ENCODE data around the gene PCDHAC2.
A peak's percentile ranks its signal among the peaks of the same experiment; 100 is the strongest.

PCDHAC2 gene, protein sequence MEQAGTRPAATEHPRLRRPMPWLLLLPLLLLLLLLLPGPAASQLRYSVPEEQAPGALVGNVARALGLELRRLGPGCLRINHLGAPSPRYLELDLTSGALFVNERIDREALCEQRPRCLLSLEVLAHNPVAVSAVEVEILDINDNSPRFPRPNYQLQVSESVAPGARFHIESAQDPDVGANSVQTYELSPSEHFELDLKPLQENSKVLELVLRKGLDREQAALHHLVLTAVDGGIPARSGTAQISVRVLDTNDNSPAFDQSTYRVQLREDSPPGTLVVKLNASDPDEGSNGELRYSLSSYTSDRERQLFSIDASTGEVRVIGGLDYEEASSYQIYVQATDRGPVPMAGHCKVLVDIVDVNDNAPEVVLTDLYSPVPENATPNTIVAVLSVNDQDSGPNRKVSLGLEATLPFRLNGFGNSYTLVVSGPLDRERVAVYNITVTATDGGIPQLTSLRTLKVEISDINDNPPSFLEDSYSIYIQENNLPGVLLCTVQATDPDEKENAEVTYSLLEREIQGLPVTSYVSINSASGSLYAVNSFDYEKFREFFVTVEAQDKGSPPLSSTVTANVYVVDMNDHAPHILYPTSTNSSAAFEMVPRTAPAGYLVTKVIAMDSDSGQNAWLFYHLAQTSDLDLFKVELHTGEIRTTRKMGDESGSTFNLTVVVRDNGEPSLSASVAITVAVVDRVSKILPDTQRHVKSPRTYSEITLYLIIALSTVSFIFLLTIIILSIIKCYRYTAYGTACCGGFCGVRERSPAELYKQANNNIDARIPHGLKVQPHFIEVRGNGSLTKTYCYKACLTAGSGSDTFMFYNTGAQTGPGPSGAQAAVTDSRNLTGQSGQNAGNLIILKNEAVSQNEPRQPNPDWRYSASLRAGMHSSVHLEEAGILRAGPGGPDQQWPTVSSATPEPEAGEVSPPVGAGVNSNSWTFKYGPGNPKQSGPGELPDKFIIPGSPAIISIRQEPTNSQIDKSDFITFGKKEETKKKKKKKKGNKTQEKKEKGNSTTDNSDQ

DNA sequence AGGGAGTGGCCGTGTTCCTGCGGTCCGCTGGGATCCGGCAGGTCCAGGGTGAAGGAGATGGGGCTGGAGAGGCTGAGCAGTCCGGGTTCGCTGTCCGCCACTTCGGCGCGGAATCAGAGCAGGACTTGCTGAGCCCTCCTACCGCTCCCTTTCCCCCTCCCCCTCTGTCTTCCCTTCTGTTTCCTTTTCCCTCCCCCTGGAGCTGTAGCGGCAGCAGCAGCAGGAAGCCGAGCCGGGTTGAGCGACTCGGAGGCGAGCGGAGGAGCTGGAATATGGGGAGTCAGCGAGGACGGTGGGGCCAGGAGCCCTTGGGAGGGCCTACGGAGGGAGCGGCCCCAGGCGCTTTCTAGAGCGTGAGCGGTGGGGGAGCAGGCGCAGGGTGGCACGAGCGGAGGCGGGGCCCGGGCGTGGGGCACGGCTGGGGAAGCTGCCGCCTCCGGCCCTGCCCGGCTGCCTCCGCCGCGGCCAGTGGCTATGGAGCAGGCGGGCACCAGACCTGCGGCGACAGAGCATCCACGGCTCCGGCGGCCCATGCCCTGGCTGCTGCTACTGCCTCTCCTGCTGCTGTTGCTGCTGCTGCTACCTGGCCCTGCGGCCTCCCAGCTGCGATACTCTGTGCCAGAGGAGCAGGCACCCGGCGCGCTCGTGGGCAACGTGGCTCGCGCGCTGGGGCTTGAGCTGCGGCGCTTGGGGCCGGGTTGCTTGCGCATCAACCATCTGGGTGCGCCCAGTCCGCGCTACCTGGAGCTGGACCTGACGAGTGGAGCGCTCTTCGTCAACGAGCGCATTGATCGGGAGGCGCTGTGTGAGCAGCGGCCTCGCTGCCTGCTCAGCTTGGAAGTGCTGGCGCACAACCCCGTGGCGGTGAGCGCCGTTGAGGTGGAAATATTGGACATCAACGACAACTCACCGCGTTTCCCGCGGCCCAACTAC is at the start of gene PCDHAC2:
TSS of gene PCDHAC2 (plus strand) at position 184 of the 933 bp plus-strand sequence. CDS start at position 475, 291 bp downstream.
- no peak for DNase-seq (ENCODE audit: low read depth)

DNA sequence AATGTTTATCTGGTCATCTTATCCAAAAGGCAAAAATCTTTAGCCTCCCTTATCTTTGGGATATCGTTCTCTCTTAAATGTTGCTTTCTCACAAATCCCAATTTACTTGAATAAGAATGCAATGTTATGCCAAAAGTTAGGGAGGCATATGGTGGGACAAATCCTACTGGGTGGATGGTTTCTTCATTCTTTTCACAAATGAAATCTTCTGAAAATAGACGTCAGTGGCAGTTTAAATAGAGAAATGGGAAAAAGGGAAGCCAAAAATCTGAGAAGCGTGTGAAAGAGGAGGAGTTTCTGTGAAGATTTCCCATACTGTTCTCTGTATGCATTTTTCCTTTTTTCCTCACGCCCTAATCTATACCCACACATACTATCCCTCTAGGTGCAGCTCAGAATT is 42.7 kb upstream of the PCDHAC2 start:
- DNase-seq (ENCODE audit: low read depth), result no peak

DNA sequence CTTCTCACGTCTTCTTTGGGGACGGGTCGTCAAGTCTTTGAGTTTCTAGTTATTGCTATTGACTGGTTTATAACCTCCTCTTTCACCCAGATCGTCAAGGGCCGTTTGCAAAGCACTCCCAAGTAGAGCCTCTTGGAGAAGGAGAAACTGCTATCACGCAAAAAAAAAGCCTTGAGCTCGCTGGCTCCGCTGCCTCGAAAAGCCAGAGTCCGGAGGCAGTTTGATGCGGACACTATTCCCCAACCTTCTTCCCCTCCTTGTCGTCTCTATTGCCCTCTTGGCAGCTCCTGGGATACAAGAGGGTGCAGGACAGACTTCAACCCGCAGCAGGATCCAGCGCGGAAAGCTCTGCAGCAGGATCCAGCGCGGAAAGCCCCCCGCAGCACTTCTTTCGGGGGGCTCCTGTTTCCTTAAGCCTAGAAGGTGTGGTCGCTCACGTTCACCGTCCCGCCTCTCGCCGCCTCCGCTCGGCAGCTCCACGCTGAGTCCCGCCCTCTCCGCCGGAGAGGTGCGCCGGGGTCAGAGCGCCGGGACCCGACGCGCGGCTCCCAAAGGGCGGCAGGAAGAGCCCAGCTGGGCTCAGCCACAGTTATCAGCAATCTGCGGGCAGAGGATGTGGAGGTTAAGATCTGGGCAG is 40.4 kb upstream of the PCDHAC2 start, which contains the start of gene PCDHAC1:
TSS of gene PCDHAC1 (plus strand) at position 494 of the 637 bp plus-strand sequence. CDS start 594 bp downstream, outside the sequence.
- DNase-seq (ENCODE audit: low read depth), result no peak

DNA sequence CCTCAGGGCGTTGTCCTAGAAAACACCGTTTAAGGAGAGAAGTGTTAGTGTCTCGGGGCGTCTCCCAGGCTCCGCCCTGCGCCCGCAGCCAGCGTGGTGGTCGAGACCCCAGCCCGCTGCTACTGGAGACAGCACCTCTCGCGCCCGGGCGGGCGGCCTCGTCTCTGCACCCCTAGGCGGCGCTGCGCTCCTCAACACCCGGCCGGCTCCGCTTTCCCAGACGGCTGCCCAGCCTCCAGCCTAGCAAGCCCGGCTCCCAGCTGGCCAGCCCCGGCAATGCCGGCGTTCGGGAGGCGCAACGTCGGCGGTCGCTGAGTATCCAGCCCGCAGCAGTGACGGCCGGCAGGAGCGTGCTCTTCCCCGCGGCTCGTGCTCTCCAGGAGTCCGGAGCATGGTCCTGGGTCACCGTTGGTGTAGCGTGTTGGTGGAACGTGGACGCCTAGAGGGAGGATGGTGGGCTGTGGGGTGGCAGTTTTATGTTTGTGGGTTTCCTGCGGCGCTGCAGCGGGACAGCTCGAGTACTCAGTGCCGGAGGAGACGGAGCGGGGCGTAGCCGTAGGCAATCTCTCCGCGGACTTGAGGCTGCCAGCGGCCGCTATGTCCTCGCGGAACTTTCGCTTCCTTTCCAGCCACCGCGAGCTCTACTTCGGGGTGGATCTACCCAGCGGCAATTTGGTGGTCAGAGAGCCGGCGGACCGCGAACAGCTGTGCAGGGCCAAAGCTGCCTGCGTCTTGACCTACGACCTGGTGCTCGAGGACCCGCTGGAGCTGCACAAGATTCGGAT is 39.6 kb upstream of the PCDHAC2 start:
- peak; percentile 4 for DNase-seq (ENCODE audit: low read depth)

DNA sequence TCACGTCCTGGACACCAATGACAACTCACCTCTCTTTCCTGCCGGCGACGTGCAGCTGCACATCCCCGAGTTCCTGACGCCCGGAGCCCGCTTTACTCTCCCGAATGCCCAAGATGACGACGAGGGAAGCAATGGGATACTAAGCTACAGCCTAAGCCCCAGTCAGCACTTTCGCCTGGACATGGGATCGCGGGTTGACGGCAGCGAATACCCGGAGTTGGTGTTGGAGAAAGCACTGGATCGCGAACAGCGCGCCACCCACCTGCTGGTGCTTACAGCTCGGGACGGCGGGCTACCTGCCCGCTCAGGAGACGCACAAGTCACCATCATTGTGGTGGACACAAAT is 39.1 kb upstream of the PCDHAC2 start:
- DNase-seq (ENCODE audit: low read depth), result no peak

DNA sequence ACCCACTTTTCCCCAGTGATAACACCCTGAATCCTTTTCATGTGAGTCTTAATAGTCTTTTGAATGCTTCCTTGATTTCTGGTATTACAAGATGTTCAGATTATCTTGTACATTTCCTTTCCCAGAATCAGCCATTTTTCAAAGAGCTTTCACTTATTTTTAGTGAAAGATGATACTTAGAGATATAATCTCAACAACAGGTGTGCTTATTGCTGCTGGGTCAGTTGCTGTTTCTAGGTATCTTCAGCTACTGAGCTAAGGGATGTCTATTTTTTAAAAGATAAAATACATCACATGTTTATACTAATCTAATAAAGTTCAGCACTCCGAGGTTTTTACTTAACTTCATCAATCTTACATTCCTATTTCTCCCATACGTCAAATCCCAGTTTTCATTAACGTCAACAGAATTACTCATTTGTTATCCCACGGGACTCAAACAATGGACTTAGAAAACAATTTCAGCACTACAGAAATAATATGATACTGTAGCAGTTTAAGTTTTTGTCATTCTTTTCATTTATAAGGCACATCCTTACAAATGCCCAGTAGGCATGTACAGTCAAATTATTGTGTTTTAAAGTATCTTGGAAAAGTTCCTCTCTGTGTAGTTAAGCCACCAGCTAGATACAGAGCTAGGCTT is 31.2 kb upstream of the PCDHAC2 start:
- no peak for DNase-seq (ENCODE audit: low read depth)

DNA sequence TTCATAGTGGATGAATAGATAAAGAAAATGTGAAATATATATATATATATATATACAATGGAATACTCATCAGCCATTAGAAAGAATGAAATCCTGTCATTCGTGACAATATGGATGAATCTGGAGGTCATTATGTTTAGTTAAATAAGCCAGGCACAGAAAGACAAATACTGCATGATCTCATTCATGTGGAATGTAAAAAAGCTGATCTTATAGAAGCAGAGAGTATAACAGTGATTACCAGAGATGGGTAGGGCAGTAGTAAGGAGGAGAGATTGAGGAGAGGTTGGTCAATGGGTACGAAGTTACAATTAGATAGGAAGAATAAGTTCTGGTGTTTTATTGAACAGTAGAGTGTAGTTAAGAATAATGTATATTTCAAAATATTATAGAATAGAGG is 19.7 kb upstream of the PCDHAC2 start:
- DNase-seq (ENCODE audit: low read depth), result no peak

DNA sequence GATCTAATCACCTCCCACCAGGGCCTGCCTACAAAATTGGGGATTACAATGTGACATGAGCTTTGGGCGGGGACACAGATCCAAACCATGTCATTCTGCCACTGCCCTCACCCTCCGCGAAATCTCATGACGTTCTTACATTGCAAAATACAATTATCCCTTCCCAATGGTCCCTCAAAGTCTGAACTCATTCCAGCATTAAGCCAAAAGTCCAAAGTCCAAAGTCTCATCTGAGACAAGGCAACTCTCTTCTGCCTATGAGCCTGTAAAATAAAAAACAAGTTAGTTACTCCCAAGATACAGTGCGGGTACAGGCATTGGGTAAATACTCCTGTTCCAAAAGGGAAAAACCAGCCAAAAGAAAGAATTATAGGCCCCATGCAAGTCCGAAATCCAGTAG is 14.6 kb upstream of the PCDHAC2 start:
- no peak for DNase-seq (ENCODE audit: low read depth)

DNA sequence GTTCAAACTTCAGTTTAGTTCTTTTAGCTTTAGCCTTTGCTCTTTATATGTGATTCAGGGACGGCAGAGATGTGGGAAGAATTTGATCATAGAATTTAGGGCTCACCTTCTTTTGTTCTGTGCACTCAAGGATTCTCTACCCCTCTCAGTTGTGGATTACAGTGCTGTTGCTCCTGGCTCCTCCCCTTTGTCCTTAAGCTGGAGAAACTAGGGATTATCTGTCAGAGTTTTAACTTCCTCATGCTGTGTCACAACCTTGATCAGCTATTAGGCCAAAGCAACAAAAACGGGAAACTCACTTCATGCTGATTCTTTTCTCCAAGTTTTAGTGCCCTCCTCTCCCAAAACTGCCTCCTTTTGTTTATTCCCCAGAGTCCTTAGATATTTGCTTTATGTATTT is 13.0 kb upstream of the PCDHAC2 start:
- DNase-seq (ENCODE audit: low read depth), result no peak

DNA sequence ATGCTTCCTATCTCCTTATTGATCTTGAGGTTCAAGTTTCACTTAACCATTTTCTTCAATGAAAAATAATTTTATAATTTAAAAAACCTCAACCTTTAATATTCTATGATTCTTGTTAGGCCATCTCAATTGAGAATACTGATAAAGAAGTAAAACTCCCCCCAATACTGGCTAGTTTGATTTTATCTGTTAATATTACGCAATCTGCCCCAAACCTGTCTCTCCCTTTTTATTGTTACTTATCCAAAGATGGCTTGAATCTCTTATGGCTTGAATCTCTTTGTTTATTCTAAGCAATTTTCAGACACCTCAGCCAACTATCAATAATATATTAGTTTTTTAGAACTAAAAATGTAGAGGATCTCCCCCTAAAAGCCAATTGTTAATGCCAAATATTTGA is 4.1 kb upstream of the PCDHAC2 start:
- no peak for DNase-seq (ENCODE audit: low read depth)

DNA sequence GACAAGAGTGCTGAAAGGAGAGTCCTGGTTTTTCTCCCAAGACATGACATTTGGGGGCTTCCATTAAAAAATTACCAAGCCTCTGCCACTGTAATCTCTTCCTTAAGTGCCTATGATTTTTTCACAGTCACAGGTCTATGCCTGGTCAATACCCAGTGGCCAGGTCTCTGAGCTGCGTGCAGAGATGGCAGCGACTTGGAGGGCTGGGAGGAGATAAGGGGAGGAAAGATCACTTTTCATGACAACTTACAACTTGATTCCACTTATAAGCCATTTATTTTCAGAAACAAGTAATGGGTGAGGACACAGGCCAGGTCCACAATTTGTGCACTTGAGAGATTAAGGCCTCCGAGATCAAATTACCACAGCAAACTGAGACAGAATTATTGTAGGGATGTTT is 1.9 kb upstream of the PCDHAC2 start:
- no peak for DNase-seq (ENCODE audit: low read depth)

DNA sequence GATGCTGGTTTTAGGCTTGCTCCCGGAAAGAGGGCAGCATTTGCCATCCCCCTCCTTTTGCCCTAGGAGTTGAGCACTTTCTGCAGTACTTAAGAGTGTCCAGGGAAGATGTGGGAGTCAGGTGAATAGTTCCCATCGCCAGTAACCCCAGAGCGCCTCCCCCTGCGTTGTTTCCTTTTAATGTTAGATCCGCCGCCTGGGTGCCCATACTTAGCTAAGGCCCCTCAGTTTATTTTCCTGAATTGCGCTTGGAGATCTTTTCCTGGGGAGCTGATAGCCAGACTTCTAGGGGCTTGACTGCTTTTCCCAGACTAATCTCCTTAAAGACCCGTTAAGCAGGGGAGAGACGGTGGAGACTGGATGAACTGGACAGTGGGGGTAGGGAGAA is 377 bp upstream of the PCDHAC2 start:
- no peak for DNase-seq (ENCODE audit: low read depth)

DNA sequence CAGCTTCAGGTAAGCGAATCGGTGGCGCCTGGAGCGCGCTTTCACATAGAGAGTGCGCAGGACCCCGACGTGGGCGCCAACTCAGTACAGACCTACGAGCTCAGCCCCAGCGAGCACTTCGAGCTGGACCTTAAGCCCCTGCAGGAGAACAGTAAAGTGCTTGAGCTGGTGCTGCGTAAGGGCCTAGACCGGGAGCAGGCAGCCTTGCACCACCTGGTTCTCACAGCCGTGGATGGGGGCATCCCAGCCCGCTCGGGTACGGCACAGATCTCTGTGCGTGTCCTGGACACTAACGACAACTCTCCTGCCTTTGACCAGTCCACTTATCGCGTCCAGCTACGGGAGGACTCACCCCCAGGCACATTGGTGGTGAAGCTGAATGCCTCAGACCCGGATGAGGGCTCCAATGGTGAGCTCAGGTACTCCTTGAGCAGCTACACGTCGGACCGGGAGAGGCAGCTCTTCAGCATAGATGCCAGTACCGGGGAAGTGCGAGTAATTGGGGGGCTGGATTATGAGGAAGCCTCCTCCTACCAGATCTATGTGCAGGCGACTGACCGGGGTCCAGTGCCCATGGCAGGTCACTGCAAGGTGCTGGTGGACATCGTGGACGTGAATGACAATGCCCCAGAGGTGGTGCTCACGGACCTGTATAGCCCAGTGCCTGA is 1.1 kb downstream of the PCDHAC2 start:
- DNase-seq (ENCODE audit: low read depth), result no peak

DNA sequence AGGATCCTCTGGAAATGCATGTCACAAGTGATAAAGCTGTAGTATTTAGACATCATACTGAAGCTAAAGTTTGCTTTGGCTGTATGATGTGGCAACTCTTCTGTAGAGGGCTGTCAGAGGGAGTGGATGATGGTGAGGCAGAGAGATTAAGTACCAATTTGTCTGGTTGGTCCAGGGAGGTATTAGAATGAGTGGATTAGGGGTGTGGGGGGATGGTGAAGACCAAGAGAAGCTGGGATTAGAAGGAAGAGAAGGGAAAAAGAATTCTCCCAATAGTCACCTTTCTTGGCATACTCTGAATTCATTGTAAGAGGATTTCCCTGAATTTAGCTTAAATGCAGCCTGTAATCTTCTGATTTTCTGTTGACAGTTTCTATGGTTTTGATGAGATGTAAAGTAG is 3.6 kb downstream of the PCDHAC2 start:
- no peak for DNase-seq (ENCODE audit: low read depth)

DNA sequence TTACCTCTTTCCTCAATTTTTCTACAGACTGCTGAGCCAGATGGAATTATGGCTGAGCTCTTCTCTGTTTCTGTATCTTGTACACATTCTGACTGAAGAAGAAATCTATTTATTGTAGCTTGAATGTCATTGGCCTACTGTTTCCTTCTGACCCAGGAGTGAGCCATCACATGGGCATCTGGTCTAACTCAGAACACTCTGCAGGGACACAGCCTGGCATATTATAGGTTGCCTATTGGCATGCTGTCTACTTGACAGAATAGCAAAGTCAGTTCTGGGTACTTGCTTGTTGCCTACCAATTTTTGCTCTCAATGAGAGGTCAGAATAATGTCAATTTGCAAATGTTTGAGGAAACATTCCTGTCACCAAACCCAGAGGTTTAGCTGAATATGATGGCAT is 7.3 kb downstream of the PCDHAC2 start:
- no peak for DNase-seq (ENCODE audit: low read depth)

DNA sequence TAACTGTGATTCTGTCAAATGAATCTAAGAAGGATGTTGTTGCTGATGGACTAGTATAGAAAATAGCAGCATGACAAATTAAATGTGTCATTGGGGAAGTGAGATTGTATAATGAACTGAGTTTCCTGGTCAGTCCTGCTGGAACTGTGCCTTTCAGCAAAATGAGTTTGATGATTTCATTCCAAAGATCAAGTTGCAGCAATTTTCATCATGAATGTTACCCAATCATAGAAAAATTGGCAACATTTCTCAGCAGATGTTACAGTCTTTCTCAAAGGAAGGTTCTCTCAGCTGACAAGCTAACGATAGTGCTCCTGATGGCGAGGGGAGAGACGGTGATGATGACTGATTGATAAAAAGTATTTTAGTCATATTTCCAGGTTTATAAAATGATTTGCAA is 10.7 kb downstream of the PCDHAC2 start:
- no peak for DNase-seq (ENCODE audit: low read depth)

DNA sequence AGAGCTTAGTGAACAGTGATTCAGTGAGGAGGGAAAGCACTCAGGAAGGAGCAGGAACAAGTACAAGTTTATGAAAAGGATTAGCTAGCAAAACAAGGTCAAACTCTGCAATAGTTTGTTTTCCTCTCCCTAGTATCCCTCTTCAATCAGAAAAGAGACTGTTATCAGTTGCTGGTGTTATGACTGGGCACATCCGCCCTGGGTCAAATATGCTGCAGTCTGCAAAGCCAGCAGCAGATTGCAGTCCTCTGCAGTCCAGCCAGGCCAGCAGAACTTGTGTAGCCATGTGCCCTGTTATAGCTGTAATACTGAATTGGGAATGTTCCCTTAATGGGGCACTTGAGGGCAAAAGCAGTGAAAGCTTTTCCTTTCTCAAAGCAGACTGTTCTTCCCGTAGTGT is 12.0 kb downstream of the PCDHAC2 start:
- DNase-seq (ENCODE audit: low read depth), result no peak

DNA sequence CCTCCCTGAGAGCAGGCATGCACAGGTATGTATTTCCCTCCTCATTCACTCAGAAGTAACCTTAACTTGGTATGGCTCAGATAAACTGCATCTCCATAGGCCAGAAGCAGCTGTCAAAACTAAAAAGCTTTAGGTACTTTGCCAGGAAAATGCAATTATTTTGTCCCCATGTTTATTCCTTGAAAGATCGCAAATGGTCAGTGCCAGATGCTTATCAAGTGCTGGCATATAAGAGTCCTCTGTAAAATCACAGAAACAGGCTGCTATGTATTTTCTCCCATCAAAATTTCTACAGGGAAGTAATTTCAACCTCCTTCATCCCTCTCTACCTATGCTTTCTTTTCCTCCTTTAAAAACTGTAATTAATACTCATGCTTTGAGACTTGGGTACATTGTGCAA is 12.7 kb downstream of the PCDHAC2 start:
- no peak for DNase-seq (ENCODE audit: low read depth)

DNA sequence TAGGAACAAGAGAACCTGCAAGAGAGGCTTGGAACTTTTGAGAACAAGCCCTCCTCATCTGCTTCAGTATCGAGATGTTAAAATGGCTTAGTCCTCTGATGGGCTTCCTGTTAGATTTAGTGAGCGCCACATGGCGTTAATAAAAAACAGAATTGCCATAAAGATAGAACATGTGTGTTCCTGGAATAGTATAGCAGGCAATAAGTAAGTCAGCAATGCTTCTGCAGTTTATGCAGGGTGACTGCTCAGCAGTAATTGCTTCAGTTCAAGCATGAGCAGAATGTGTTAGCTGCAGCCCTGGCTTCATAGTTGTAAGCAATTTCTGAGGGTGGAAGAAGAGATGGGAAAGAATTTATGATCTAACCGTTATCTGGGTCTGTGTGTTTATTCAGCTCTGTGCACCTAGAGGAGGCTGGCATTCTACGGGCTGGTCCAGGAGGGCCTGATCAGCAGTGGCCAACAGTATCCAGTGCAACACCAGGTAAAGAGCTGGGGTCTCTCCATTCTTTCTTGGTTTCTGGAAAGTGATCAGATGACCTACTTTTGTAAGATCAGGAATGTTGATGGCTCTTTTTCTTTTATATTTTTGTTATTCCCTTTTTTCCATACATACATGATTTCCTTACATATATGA is 15.9 kb downstream of the PCDHAC2 start:
- no peak for DNase-seq (ENCODE audit: low read depth)
